Ascending aorta (tissue), 2 donors: ENCODE measurements around the gene HECTD1. TPM values are rescaled to one million over a fixed set of nuclear protein-coding genes. Genes with fewer than 3 reads are reported as not detected.
"Not testable (repeated sequence)": the region's sequence is repeated elsewhere in the genome, so short reads cannot be mapped to it uniquely, and the experiment has no call there.

Source experiments
- DNase-seq, 2 donors: peaks; one replicate each; pipeline ENCODE4 v3.0.0-alpha.2; 2019; ENCODE audit warnings: low spot score in 2 of 2
- H3K27ac ChIP-seq, 2 donors: fragments of 200-600 bp; sonication (generic); one replicate each; pipeline ENCODE4 v1.5.1; 2016 to 2017; ENCODE audit warnings: mild to moderate bottlenecking in 1 of 2
- H3K27me3 ChIP-seq: fragments of 200-600 bp; sonication (generic); one replicate; pipeline ENCODE4 v1.5.1; 2017
- H3K36me3 ChIP-seq, 2 donors: fragments of 200-600 bp; sonication (generic); one replicate each; pipeline ENCODE4 v1.5.1; 2016
- H3K4me1 ChIP-seq, 2 donors: fragments of 200-600 bp; sonication (generic); one replicate each; pipeline ENCODE4 v1.5.1; 2016 to 2017; ENCODE audit warnings: mild to moderate bottlenecking in 1 of 2
- H3K4me3 ChIP-seq, 2 donors: fragments of 200-600 bp; sonication (generic); one replicate each; pipeline ENCODE4 v1.5.1; 2016 to 2017; ENCODE audit warnings: mild to moderate bottlenecking in 1 of 2
- H3K9me3 ChIP-seq, 2 donors: fragments of 200-600 bp; sonication (generic); one replicate each; pipeline ENCODE4 v1.5.1; 2016
- intact Hi-C: fragments of 100-400 bp; cut with DNase I; formaldehyde crosslinking; loops from one replicate; pipeline ENCODE4 v1.15.1; 2023
- total RNA-seq: library from RNA; depleted of rRNA; stranded (reverse); fragments of >200 nt; gene quantifications from one replicate; pipeline ENCODE4 v1.1.0, GENCODE V29; 2016
- TF ChIP-seq, protein P1 (sequence below), 3 experiments: fragments of 200-600 bp in 2 of 3; fragments of 450-650 bp in 1 of 3; sonication (generic) in 2 of 3; IDR thresholded peaks; one replicate each; pipeline ENCODE4 v1.5.1; 2016 to 2019; ENCODE audit warnings: antibody characterized with exemption in 3 of 3, mild to moderate bottlenecking in 1 of 3, moderate library complexity in 1 of 3

HECTD1 gene
- total RNA-seq, 1 donor from 2014 or later = 63.6 TPM

DNA sequence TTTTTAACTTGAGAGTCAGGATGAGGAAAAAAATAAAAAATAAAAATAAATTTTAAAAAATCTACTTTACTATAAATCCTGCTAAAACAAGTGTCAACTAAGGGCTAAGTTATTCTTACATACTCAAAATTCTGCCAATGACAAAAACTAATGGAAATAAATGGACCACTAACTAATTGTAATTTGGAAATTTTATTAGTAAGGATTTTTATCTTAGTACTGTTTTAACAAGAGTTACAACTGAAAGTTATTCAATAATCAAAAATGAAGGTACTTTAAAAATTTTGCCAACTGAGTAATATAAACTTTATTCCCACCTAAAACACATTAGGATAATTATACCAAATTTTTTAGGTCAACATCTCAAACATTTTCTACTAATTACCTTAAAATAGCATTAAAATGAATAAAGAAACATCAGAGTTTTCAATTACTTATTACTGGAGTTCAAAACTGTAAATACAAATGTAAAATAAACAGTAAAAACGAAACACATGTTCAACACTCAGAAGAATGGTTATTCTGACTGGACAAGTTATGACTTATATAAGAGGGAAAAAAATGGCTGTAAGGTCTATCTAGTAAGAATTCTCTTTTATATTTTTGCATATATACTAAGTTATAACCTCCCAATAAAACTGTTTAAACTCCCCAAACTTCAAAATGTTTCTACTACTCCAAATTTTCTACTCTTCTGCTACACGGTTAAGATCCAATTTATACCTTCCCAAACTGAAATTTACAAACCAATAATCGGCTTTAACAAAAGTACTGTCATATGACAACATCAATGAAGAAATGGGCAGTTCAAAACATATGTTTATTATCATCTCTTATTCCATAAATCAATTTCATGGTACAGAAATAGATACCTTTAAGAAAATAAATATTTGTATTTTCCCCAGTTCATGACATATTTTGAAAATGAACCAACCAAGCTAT is 2.7 kb downstream of the HECTD1 start:
- Histone ChIP-seq H3K4me3 (peak overlapping the region; percentile 82 to 98), H3K9me3 (no peaks in the 10 kb centered on the region), H3K36me3 (peaks cover 0 to 8% of the 10 kb centered on the region in 2 donors), H3K27ac (peak overlapping the region in 1 of 2 donors; percentile 98), H3K27me3 (no peaks in the 10 kb centered on the region), H3K4me1 (peaks cover 7 to 24% of the 10 kb centered on the region in 2 donors)
- intact Hi-C loops = loop anchor here (5.0 kb wide), 3 partner anchors 77 to 997 kb away; partner anchors contain the start of genes ARHGAP5, RNU6-7 and RNU6-8
- DNase-seq = no peak
- TF ChIP-seq, protein P1, sequence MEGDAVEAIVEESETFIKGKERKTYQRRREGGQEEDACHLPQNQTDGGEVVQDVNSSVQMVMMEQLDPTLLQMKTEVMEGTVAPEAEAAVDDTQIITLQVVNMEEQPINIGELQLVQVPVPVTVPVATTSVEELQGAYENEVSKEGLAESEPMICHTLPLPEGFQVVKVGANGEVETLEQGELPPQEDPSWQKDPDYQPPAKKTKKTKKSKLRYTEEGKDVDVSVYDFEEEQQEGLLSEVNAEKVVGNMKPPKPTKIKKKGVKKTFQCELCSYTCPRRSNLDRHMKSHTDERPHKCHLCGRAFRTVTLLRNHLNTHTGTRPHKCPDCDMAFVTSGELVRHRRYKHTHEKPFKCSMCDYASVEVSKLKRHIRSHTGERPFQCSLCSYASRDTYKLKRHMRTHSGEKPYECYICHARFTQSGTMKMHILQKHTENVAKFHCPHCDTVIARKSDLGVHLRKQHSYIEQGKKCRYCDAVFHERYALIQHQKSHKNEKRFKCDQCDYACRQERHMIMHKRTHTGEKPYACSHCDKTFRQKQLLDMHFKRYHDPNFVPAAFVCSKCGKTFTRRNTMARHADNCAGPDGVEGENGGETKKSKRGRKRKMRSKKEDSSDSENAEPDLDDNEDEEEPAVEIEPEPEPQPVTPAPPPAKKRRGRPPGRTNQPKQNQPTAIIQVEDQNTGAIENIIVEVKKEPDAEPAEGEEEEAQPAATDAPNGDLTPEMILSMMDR (IDR thresholded peaks at IDR 0.05) = no peak

DNA sequence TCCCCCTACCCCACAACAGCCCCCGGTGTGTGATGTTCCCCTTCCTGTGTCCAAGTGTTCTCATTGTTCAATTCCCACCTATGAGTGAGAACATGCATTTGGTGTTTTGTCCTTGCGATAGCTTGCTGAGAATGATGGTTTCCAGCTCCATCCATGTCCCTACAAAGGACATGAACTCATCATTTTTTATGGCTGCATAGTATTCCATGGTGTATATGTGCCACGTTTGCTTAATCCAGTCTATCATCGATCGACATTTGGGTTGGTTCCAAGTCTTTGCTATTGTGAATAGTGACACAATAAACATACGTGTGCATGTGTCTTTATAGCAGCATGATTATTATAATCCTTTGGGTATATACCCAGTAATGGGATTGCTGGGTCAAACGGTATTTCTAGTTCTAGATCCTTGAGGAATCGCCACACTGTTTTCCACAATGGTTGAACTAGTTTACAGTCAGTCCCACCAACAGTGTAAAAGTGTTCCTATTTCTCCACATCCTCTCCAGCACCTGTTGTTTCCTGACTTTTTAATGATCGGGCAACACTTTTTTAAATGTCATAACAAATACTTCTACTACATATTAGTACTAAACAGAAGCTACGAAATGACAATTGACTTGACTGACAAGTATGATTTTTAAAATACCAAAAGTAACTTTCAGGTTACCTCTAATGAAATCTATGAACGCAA is 3.5 kb downstream of the HECTD1 start:
- peaks cover 7 to 22% of the 10 kb centered on the region in 2 donors for H3K4me1 ChIP-seq
- H3K36me3 ChIP-seq, H3K9me3 ChIP-seq, H3K27ac ChIP-seq, H3K27me3 ChIP-seq, DNase-seq, intact Hi-C loops: not testable (repeated sequence)
- H3K4me3 ChIP-seq = peak overlapping the region in 1 of 2 donors; percentile 82

DNA sequence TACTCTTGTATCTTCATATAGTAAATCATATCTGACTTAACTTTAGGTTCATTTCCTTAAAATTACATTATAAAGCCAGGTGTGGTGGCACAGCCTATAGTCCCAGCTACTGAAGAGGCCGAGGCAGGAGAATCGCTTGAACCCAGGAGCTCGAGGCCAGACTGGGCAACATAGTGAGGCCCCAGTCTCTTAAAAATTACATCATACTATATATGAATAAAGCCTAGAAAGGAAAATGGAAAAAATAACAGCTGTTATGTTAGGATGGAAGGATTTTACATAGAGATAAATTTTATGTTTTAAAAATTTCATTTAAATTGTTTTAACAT is 4.2 kb downstream of the HECTD1 start:
- H3K36me3 ChIP-seq = peaks cover 0 to 8% of the 10 kb centered on the region in 2 donors
- no peak overlapping the region for H3K27ac ChIP-seq
- DNase-seq = no peak
- H3K4me3 ChIP-seq = no peak overlapping the region
- TF ChIP-seq, protein P1 (IDR thresholded peaks at IDR 0.05) = no peak
- H3K4me1 ChIP-seq = peaks cover 3 to 15% of the 10 kb centered on the region in 2 donors
- no peaks in the 10 kb centered on the region for H3K9me3 ChIP-seq
- no peaks in the 10 kb centered on the region for H3K27me3 ChIP-seq
- intact Hi-C loops = no loop called here

DNA sequence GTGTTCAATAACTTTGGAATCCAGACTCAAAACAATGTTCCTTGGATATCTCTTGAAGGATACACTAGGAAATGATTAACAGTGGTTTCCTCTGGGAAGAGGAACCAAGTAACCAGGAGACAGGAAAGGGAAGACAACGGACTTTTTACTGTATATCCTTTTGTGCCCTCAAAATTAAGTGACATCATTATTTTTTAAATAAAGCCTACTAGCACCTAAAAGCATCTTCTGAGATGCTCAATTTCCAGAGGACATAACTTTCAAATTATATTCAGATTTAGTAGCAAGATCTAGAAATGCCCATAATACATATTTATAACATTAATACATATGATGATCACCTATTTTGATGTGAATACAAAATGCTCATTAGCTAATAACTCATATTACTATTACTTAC is 6.5 kb downstream of the HECTD1 start:
- intact Hi-C loops = no loop called here
- no peak overlapping the region for H3K4me3 ChIP-seq
- H3K9me3 ChIP-seq = no peaks in the 10 kb centered on the region
- DNase-seq = no peak
- TF ChIP-seq, protein P1 (IDR thresholded peaks at IDR 0.05) = no peak
- H3K4me1 ChIP-seq = peaks cover 0 to 28% of the 10 kb centered on the region in 2 donors
- no peak overlapping the region for H3K27ac ChIP-seq
- no peaks in the 10 kb centered on the region for H3K27me3 ChIP-seq
- H3K36me3 ChIP-seq = peaks cover 0 to 8% of the 10 kb centered on the region in 2 donors

DNA sequence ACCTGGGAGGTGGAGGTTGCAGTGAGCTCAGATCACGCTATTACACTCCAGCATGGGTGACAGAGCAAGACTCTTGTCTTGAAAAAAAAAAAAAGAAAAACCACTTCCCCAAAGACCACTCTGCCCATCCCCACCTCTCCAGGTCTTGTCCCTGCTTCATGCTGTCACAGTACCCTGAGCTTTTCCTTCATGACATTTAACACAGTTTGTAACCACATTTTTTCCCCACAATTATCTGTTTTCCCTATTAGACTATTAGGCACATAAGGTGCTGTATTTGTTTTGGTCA is 6.9 kb downstream of the HECTD1 start:
- intact Hi-C loops = no loop called here
- no peak overlapping the region for H3K27ac ChIP-seq
- peaks cover 0 to 28% of the 10 kb centered on the region in 2 donors for H3K4me1 ChIP-seq
- no peak overlapping the region for H3K4me3 ChIP-seq
- DNase-seq = no peak
- no peaks in the 10 kb centered on the region for H3K9me3 ChIP-seq
- no peaks in the 10 kb centered on the region for H3K27me3 ChIP-seq
- peaks cover 0 to 8% of the 10 kb centered on the region in 2 donors for H3K36me3 ChIP-seq
- TF ChIP-seq, protein P1 (IDR thresholded peaks at IDR 0.05) = no peak

DNA sequence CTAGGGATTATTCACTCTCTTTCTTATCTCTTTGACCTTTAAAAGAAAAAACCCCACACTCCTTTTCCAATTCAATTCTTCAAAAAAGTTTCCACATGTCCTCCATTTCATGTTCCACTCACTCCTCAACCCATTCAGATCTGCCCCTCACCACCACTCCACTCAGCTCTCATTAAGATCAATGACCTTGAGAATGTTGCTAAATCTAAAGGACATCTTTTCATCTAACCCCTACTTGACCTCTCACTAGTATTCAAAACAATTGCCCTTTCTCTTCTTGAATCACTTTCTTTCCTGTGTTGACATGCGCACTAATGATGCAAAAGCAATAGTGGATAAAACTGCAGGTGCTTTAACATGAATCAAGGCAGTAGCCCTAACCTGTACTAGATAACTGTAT is 9.9 kb downstream of the HECTD1 start:
- Histone ChIP-seq H3K4me3 (no peak overlapping the region), H3K36me3 (peaks cover 0 to 5% of the 10 kb centered on the region in 2 donors), H3K9me3 (no peaks in the 10 kb centered on the region), H3K27me3 (no peaks in the 10 kb centered on the region), H3K27ac (no peak overlapping the region), H3K4me1 (peaks cover 3 to 38% of the 10 kb centered on the region in 2 donors)
- DNase-seq = no peak
- TF ChIP-seq, protein P1 (IDR thresholded peaks at IDR 0.05) = no peak
- intact Hi-C loops = no loop called here
